MCF 10A (cell line): ENCODE data around the gene SEMA3A. TPM values are rescaled to one million over a fixed set of nuclear protein-coding genes. Genes with fewer than 3 reads are reported as not detected.

Source experiments
- BruUV-seq: library from RNA; stranded (reverse); fragments of 400-500 nt; replicated peaks from 2 replicates; lab custom pipeline; 2021; lab: Mats Ljungman, UMichigan
- CTCF ChIA-PET: fragments of 300-600 bp; sonication (Branson Sonifier 250); formaldehyde crosslinking; extraction: SDS; loops from one replicate; lab custom pipeline; 2021; ENCODE audit warnings: antibody characterized with exemption, inconsistent platforms; lab: Yijun Ruan, JAX
- POLR2A ChIA-PET: fragments of 300-600, 350-650 bp; sonication (Branson Sonifier 250); formaldehyde crosslinking; extraction: SDS; loops from one replicate; lab custom pipeline; 2020; ENCODE audit warnings: antibody characterized with exemption, inconsistent platforms; lab: Yijun Ruan, JAX
- DNase-seq: peaks from one replicate; pipeline ENCODE4 v3.0.0-alpha.2; 2018; ENCODE audit not compliant: unreplicated experiment
- H3K27ac Mint-ChIP-seq: one replicate; pipeline ENCODE4 v1.8.0; 2022; ENCODE audit warnings: mild to moderate bottlenecking, low read depth, mixed read lengths; ENCODE audit not compliant: unreplicated experiment
- H3K27me3 Mint-ChIP-seq: one replicate; pipeline ENCODE4 v1.8.0; 2022; ENCODE audit warnings: mixed read lengths; ENCODE audit not compliant: insufficient read depth, unreplicated experiment
- H3K36me3 Mint-ChIP-seq: one replicate; pipeline ENCODE4 v1.8.0; 2022; ENCODE audit warnings: mild to moderate bottlenecking, moderate library complexity, mixed read lengths; ENCODE audit not compliant: insufficient read depth, unreplicated experiment
- H3K4me1 Mint-ChIP-seq: one replicate; pipeline ENCODE4 v1.8.0; 2022; ENCODE audit warnings: mixed read lengths; ENCODE audit not compliant: insufficient read depth, unreplicated experiment
- H3K4me3 Mint-ChIP-seq: one replicate; pipeline ENCODE4 v1.8.0; 2022; ENCODE audit warnings: mild to moderate bottlenecking, moderate library complexity, mixed read lengths; ENCODE audit not compliant: unreplicated experiment
- H3K9me3 Mint-ChIP-seq: one replicate; pipeline ENCODE4 v1.8.0; 2022; ENCODE audit warnings: mixed read lengths; ENCODE audit not compliant: unreplicated experiment
- intact Hi-C: fragments of 100-400 bp; cut with micrococcal nuclease; formaldehyde crosslinking; loops from 2 replicates; pipeline ENCODE4 v1.14.1; 2022
- total RNA-seq: library from RNA; stranded (reverse); gene quantifications from 2 replicates; pipeline ENCODE4 v1.2.3, GENCODE V29; 2022
- TF ChIP-seq, protein P1 (sequence below): fragments of 200-600 bp; IDR thresholded peaks from one replicate; pipeline ENCODE4 v1.8.0; 2022; ENCODE audit warnings: antibody characterized with exemption, mild to moderate bottlenecking; ENCODE audit not compliant: unreplicated experiment

SEMA3A gene
- total RNA-seq, 1 experiment from 2014 or later = 3.2 TPM

GRCh38 chr7:84081973-84082522 lies 112.5 kb downstream of the SEMA3A start:
- H3K9me3 Mint-ChIP-seq = no peaks in the 10 kb centered on the region
- ChIA-PET POLR2A (no interaction called here), CTCF (no interaction called here)
- H3K4me3 Mint-ChIP-seq = no peak overlapping the region
- H3K27ac Mint-ChIP-seq = no peak overlapping the region
- BruUV-seq = no TSS peak
- H3K4me1 Mint-ChIP-seq = peaks cover 7% of the 10 kb centered on the region
- intact Hi-C loops = no loop called here
- H3K27me3 Mint-ChIP-seq = no peaks in the 10 kb centered on the region
- DNase-seq = no peak
- TF ChIP-seq, protein P1, sequence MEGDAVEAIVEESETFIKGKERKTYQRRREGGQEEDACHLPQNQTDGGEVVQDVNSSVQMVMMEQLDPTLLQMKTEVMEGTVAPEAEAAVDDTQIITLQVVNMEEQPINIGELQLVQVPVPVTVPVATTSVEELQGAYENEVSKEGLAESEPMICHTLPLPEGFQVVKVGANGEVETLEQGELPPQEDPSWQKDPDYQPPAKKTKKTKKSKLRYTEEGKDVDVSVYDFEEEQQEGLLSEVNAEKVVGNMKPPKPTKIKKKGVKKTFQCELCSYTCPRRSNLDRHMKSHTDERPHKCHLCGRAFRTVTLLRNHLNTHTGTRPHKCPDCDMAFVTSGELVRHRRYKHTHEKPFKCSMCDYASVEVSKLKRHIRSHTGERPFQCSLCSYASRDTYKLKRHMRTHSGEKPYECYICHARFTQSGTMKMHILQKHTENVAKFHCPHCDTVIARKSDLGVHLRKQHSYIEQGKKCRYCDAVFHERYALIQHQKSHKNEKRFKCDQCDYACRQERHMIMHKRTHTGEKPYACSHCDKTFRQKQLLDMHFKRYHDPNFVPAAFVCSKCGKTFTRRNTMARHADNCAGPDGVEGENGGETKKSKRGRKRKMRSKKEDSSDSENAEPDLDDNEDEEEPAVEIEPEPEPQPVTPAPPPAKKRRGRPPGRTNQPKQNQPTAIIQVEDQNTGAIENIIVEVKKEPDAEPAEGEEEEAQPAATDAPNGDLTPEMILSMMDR = no peak
- H3K36me3 Mint-ChIP-seq = no peaks in the 10 kb centered on the region

DNA sequence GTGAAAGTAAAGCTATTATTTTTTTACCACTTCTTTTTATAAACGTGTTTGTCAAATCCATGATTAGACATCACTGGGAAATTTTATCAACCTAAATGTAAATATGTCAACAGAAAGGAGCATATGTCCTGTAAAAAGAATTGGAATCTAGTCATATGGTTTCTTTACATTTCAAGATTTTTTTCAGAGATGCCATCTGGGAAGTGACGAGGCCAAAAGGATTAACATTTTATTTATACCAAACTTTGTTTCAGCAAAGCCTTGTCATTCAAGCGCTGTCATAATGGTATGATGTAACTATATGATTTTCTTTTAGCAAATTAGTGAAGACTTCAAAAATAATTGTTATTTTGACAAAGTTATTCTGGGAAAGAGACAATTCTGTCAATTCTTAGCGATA lies 117.3 kb downstream of the SEMA3A start:
- POLR2A ChIA-PET = interaction anchor here (1.0 kb wide), 1 partner anchor 52 kb away, joined by 3 read pairs; no protein-coding TSS in a partner anchor
- no TSS peak for BruUV-seq
- intact Hi-C loops = no loop called here

DNA sequence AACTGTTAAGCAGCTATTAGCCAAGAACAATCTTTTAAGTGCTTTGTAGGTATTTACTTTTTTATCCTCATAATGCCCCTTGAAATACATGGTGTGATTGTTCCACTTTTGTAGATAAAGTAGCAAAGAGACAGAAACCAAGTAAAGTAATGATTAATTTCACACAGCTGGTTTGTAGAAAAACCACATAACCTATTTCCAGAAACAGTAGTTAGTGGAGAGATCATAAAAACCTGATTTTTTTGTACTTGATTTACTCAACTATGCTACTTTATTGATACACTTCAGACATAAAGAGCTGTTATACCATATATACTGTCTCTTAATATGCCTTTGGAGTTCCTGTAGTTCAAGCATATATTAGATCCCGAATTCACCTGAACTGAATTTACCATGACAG lies 118.4 kb downstream of the SEMA3A start:
- H3K36me3 Mint-ChIP-seq = no peaks in the 10 kb centered on the region
- BruUV-seq = no TSS peak
- no peak for DNase-seq

More for the DNA sequence above, 117.3 kb downstream of the SEMA3A start:
- peaks cover 8% of the 10 kb centered on the region for H3K4me1 Mint-ChIP-seq
- TF ChIP-seq, protein P1 = no peak
- no peak overlapping the region for H3K27ac Mint-ChIP-seq
- CTCF ChIA-PET = no interaction called here
- DNase-seq = no peak
- no peaks in the 10 kb centered on the region for H3K27me3 Mint-ChIP-seq
- H3K9me3 Mint-ChIP-seq = no peaks in the 10 kb centered on the region
- no peaks in the 10 kb centered on the region for H3K36me3 Mint-ChIP-seq
- no peak overlapping the region for H3K4me3 Mint-ChIP-seq

GRCh38 chr7:84073186-84073875 lies 121.3 kb downstream of the SEMA3A start:
- POLR2A ChIA-PET = interaction anchor here (1.3 to 2.2 kb wide), 3 partner anchors 13 to 15 kb away, joined by 3 to 6 read pairs (median 4); no protein-coding TSS in a partner anchor
- H3K36me3 Mint-ChIP-seq = no peaks in the 10 kb centered on the region

More for the DNA sequence above, 118.4 kb downstream of the SEMA3A start:
- Mint-ChIP-seq H3K9me3 (no peaks in the 10 kb centered on the region), H3K4me1 (peaks cover 8% of the 10 kb centered on the region), H3K27me3 (no peaks in the 10 kb centered on the region), H3K4me3 (no peak overlapping the region), H3K27ac (no peak overlapping the region)
- CTCF ChIA-PET = interaction anchor here (0.6 kb wide), 1 partner anchor 115 kb away, joined by 3 read pairs; no protein-coding TSS in a partner anchor
- POLR2A ChIA-PET = interaction anchor here (1.0 kb wide), 1 partner anchor 51 kb away, joined by 3 read pairs; no protein-coding TSS in a partner anchor
- intact Hi-C loops = no loop called here
- TF ChIP-seq, protein P1 = no peak

More at GRCh38 chr7:84073186-84073875, 121.3 kb downstream of the SEMA3A start:
- intact Hi-C loops = no loop called here
- TF ChIP-seq, protein P1 = no peak
- CTCF ChIA-PET = interaction anchor here (0.6 to 1.4 kb wide), 3 partner anchors 10 to 928 kb away, joined by 3 to 4 read pairs (median 3); no protein-coding TSS in a partner anchor
- H3K27me3 Mint-ChIP-seq = no peaks in the 10 kb centered on the region
- peaks cover 8% of the 10 kb centered on the region for H3K4me1 Mint-ChIP-seq
- H3K4me3 Mint-ChIP-seq = no peak overlapping the region
- peak; percentile 46 for DNase-seq
- peak overlapping the region; percentile 18 for H3K27ac Mint-ChIP-seq
- BruUV-seq = no TSS peak
- no peaks in the 10 kb centered on the region for H3K9me3 Mint-ChIP-seq
